HG03108 (cell line): ENCODE data around the gene C1QTNF1.
"Not testable (repeated sequence)": the region's sequence is repeated elsewhere in the genome, so short reads cannot be mapped to it uniquely, and the experiment has no call there.

ENCODE experiments used
- ATAC-seq: cut with Tn5 transposase; IDR thresholded peaks from one replicate; pipeline ENCODE4 v1.9.1; 2021; ENCODE audit warnings: moderate library complexity; ENCODE audit not compliant: unreplicated experiment

The C1QTNF1 gene

GRCh38 chr17:79022507-79022991, 1.4 kb upstream of the C1QTNF1 start:
- no peak for ATAC-seq

DNA sequence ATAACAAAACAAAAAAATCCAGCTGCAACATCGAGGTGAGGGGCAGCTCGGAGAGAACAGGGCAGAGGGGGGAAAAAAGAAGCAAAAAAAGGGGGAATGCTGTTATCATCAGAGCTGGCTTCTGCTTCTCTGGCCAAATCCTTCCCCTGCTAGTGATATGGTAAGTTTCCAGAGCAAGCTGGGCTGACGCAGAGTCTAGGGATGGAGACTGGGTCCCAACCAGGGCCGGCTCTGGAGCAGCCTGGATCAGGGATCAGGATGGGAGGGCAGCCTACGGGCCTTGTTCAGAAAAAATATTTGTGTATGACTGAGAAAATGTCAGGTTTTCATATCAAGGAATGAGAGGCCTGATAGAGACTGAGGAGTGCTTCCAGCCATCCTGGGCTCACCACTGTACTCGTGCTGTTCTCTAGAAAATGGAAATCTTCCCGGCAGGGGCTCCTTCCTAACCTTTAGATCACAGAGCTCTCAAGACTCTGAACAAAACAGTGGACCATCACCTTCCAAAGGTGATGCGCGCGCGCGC, 726 bp upstream of the C1QTNF1 start:
- no peak for ATAC-seq

GRCh38 chr17:79024901-79025737, 1.1 kb downstream of the C1QTNF1 start:
- no peak for ATAC-seq

- ATAC-seq, result no peak
Measured at GRCh38 chr17:79026376-79027273, 2.7 kb downstream of the C1QTNF1 start.

DNA sequence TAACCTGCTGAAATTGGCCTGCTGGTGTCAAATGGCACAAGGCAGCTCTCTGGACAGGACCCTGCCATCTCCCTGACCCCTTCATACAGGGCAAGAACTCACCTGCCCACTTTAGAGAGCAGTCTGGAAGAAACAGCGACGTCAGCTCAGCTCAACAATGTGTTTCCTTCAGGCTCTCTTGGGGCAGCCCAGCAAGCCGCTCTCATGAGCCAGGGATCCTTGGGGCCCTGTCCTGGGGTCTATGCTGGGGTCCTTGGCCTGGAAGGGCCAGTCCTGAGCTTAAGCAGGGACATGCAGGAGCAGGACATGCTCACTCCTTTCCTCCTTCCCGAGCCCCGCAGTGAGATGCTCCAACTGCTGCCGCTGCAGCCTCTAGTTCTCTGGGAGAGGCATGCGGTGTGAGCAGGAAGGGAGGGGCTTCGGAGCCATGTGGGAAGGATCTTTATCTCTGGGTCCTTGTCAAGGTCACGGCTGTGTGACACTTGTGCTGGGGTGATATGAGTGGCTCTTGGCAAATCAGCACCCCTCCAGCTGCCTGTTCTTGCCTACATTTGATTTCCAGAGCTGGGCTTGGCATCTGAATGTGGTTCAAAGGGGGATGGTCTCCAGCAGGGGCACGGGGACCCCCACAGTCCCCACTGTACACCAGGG, 3.4 kb downstream of the C1QTNF1 start:
- no peak for ATAC-seq

- no peak for ATAC-seq
Measured at GRCh38 chr17:79027925-79028491, 4.0 kb downstream of the C1QTNF1 start.

DNA sequence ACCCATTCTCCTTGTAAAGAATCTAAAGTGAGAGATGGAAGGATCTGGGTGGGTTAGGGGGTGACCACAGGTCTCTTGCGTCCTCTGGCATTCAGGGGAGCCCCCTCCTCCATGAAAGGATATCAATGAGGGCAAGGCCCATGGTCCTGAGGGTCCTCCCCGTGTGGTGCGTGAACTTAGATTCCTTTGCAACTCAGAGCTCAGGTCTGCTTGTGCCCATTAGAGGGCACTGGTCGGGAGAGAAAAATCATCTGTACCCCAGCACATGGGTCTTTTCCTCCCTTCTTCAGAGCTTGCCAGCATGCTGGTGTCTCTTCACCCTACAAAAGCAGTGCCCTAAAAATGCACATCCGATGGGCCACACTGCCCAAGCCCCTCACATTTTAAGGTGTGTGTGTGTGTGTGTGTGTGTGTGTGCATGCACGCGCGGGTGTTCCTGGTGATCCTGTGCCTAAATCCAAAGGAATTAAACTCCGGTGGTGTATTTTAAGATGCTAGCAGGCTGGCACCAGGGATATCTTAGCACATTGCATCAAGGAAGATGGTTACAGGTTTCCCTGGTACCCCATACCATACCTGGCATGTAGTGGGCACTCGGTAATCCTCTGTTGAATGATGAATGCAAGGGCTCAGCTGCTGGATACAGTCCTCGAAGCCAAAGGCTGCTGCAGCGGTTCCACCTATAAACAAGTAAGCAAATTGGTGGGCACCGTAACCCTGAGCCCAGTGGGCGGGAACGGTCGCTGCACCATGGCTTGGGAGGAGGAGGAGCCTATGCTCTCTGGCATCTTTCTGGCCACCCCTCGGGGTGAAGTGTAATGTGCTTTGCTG, 4.7 kb downstream of the C1QTNF1 start:
- no peak for ATAC-seq

DNA sequence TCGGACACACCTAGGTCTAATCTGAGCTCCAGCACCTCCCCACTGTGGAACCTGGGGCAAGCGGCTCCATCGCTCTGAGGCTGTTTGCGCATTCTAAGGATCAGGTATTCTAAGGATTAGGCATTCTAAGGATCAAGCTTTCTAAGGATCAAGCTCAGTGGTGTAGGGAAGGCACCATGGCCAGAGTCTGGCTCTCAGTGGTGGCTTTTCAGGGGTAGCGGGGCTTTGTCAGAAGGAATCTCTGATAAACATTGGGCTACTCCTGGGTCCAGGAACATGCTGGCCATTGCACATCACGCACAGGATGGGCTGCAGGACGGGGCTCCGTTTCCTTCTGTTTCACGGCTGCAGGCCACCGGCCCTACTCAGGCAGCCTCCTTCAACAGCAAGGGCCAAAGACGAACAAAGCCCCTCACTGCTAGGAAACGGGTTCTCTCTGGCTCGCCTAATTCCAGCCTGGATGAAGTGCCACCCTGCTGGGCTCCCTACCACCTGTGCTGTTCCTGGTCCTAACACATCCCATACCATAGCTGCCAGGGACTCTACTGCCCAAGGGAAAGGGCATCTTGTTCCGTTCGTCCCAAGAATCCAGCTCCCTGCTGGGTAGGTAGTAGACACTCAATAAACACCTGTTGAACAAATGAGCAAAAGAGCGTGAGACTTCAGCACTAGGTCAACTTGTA, 5.5 kb downstream of the C1QTNF1 start:
- ATAC-seq, result no peak

GRCh38 chr17:79030636-79031035, 6.7 kb downstream of the C1QTNF1 start:
- ATAC-seq, result not testable (repeated sequence)

GRCh38 chr17:79031996-79032875, 8.3 kb downstream of the C1QTNF1 start:
- no peak for ATAC-seq

- ATAC-seq, result no peak
Measured at GRCh38 chr17:79033046-79033616, 9.2 kb downstream of the C1QTNF1 start.

DNA sequence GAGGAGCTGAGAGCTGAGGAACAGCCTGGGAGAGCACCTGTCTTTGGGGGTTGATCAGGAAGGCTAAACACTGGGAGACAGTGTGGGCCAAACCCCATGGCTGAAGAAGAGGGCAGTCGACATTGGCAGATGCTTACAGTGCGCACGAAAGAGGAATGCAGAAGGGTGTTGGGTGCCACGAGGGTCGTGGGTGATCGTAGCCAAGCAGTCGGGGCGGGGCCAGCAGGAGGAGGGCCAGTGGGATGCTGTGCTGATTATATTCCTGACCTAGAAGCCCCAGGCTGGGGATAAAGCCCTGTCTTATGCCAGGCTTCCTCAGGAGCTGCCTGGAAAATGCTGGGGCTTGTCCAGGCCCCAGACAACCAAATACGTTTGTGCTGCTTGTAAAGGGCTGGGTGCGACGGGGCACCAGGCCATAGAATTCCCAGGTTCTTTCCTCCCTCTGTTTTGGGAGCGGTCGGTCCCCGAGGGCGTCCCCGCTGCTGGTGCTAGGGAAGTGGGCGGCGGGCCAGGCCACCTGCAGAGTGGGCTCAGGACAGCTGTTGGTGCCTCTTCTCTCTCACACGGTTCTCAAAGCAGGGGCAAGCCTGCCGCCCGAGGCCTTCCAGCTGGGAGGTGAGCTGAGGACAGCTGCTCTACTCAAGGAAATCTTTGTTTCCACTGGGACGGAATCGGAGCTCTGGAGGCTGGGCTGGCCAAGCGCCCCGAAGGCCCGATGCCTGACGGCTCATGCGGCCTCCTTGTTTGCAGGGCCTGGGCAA, 10.0 kb downstream of the C1QTNF1 start:
- ATAC-seq, result no peak

- no peak for ATAC-seq
Measured at GRCh38 chr17:79034931-79035485, 11.0 kb downstream of the C1QTNF1 start.

DNA sequence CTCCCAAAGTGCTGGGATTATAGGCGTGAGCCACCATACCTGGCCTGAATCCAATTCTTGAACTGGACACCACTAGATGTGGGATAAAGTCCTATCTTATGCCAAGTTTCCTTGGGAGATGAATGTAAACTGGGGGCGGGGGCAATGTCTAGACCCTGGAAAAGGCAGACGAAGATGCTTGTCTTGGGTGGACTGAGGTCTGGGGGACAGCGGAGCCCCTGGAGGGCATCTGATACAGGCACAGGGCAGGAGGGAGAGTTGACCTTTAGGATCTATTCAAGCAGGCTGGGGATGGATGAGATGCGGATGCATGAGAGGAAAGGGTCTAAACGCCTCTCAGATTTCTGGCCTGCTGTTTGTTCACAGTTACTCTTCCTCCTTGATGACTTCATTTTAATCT, 11.7 kb downstream of the C1QTNF1 start:
- ATAC-seq, result no peak

DNA sequence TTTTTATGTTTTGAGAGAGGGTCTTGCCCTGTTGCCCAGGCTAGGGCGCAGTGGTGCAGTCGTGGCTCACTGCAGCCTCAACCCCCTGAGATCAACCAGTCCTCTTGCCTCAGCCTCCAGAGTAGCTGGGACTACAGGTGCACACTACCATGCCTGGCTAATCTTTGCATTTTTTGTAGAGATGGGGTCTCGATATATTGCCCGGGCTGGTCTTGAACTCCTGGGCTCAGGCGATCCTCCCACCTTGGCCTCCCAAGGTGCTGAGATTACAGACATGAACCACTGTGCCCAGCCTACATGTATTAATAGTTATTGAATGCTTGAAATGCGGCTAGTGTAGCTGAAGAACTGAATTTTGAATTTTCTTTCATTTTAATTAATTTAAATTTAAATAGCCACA, 12.2 kb downstream of the C1QTNF1 start:
- no peak for ATAC-seq

DNA sequence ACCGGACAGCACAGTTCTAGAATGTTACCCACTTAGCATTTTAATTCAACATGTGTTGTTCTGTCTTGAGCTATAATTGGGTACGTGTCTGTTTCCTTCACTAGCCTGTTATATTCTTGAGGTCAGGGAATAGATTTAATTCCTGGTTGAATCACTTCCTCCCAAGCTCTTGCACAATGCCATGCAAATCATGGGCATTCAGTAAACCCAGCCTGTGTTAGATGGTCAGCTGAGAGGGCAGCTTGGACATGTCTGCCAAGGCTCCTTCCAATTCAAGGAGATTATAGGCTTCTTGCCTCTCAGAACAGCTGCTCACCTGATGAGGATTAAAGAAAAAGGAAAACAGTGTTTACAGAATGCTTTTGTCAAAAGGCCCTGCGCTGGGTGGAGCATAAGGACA, 12.6 kb downstream of the C1QTNF1 start:
- no peak for ATAC-seq
